DOHH2 (cell line): ENCODE results near the gene NLRP2B.
"Not testable (repeated sequence)": the region's sequence is repeated elsewhere in the genome, so short reads cannot be mapped to it uniquely, and the experiment has no call there.

Experiments
- CTCF ChIP-seq: fragments of 200-600 bp; sonication (generic); IDR thresholded peaks from one replicate; pipeline ENCODE4 v1.5.1; 2014; ENCODE audit warnings: antibody characterized with exemption, mild to moderate bottlenecking, low read depth, low read length; ENCODE audit not compliant: poor library complexity, severe bottlenecking
- EZH2phosphoT487 ChIP-seq: fragments of 200-600 bp; sonication (generic); IDR thresholded peaks from 2 replicates; pipeline ENCODE4 v1.6.1; 2017; ENCODE audit warnings: borderline replicate concordance, mild to moderate bottlenecking, antibody characterized with exemption, low read length, moderate library complexity, mixed read lengths

DNA sequence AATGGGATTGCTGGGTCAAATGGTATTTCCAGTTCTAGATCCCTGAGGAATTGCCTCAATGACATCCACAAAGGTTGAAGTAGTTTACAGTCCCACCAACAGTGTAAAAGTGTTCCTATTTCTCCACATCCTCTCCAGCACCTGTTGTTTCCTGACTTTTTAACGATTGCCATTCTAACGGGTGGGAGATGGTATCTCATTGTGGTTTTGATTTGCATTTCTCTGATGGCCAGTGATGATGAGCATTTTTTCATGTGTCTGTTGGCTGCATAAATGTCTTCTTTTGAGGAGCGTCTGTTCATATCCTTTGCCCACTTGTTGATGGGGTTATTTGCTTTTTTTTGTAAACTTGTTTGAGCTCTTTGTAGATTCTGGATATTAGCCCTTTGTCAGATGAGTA is 45.9 kb upstream of the NLRP2B start:
- TF ChIP-seq CTCF, EZH2phosphoT487: not testable (repeated sequence)
